Fibroblast of lung (primary cell): ENCODE results near the gene LRMDA. TPM values are rescaled to one million over a fixed set of nuclear protein-coding genes. Genes with fewer than 3 reads are reported as not detected.
A peak's percentile ranks its signal among the peaks of the same experiment; 100 is the strongest.

ENCODE experiments used
- DNase-seq, 2 donors: peaks; one replicate each; pipeline versions ENCODE4 v3.0.0 to v3.0.0-alpha.2; 2010; ENCODE audit warnings: low read depth in 2 of 2
- H2AFZ ChIP-seq: 2 replicates; pipeline ENCODE4 v1.5.1; 2012; ENCODE audit warnings: low read length, control low read depth, inconsistent platforms
- H3K27ac ChIP-seq: 2 replicates; pipeline ENCODE4 v1.5.1; 2011; ENCODE audit warnings: low read length, control low read depth; ENCODE audit not compliant: insufficient read depth
- H3K27me3 ChIP-seq: 2 replicates; pipeline ENCODE4 v1.5.1; 2011; ENCODE audit warnings: mild to moderate bottlenecking, low read length; ENCODE audit not compliant: control insufficient read depth, insufficient read depth
- H3K36me3 ChIP-seq: 2 replicates; pipeline ENCODE4 v1.5.1; 2011; ENCODE audit warnings: low read length; ENCODE audit not compliant: control insufficient read depth, insufficient read depth
- H3K4me1 ChIP-seq: 2 replicates; pipeline ENCODE4 v1.5.1; 2011; ENCODE audit warnings: low read length; ENCODE audit not compliant: control insufficient read depth, insufficient read depth; ENCODE audit errors: extremely low read depth
- H3K4me2 ChIP-seq: 2 replicates; pipeline ENCODE4 v1.5.1; 2011; ENCODE audit warnings: low read length, control low read depth; ENCODE audit not compliant: insufficient read depth; ENCODE audit errors: extremely low read depth
- H3K4me3 ChIP-seq, 4 experiments: fragments of 200-600 bp in 1 of 4; sonication (generic) in 1 of 4; replicated peaks in 1 of 4; 2 replicates each; pipeline ENCODE4 v1.5.1; 2011 to 2016; ENCODE audit warnings: low read length in 4 of 4, low read depth in 3 of 4, mild to moderate bottlenecking in 3 of 4, control low read depth in 2 of 4, inconsistent platforms in 1 of 4, mixed read lengths in 1 of 4; ENCODE audit not compliant: insufficient read depth in 1 of 4; ENCODE audit errors: control extremely low read depth in 1 of 4
- H3K79me2 ChIP-seq: 2 replicates; pipeline ENCODE4 v1.5.1; 2012; ENCODE audit warnings: mild to moderate bottlenecking, low read length, inconsistent platforms; ENCODE audit not compliant: control insufficient read depth, insufficient read depth
- H3K9ac ChIP-seq: 2 replicates; pipeline ENCODE4 v1.5.1; 2011; ENCODE audit warnings: mild to moderate bottlenecking, low read length, control low read depth; ENCODE audit not compliant: insufficient read depth
- H3K9me3 ChIP-seq: 2 replicates; pipeline ENCODE4 v1.5.1; 2012; ENCODE audit warnings: low read depth, low read length; ENCODE audit not compliant: control insufficient read depth, insufficient read depth
- H4K20me1 ChIP-seq: 2 replicates; pipeline ENCODE4 v1.5.1; 2011; ENCODE audit warnings: low read length; ENCODE audit not compliant: control insufficient read depth, insufficient read depth; ENCODE audit errors: extremely low read depth
- CTCF ChIP-seq, 2 donors: IDR thresholded peaks in 1 of 2; conservative IDR thresholded peaks in 1 of 2; 1 replicate in 1 of 2; 2 replicates in 1 of 2; pipeline ENCODE4 v1.5.1; 2011 to 2012; ENCODE audit warnings: low read length in 2 of 2, control low read depth in 1 of 2, inconsistent platforms in 1 of 2, low read depth in 1 of 2, mild to moderate bottlenecking in 1 of 2
- EZH2 ChIP-seq: IDR thresholded peaks from 2 replicates; pipeline ENCODE4 v1.5.1; 2012; ENCODE audit warnings: low read length, control low read depth, mild to moderate bottlenecking; ENCODE audit errors: missing control alignments
- polyA plus RNA-seq, 2 donors: library from polyadenylated mRNA; depleted of rRNA in 1 of 2; stranded (reverse) in 1 of 2; unstranded in 1 of 2; fragments of >200 nt; gene quantifications; 2 replicates each; pipeline ENCODE4 v1.2.1, GENCODE V29; 2011 to 2012; ENCODE audit warnings: missing spikeins in 1 of 2
- total RNA-seq: library from RNA; depleted of rRNA; stranded (reverse); fragments of >200 nt; gene quantifications from 2 replicates; pipeline ENCODE4 v1.2.1, GENCODE V29; 2014

LRMDA gene
- total and polyA plus RNA-seq, 2 donors (not counting 1 experiment from before 2014, with no cell fraction given), result 1.7 to 2.0 TPM

- Histone ChIP-seq H3K9ac (no peak overlapping the region), H3K36me3 (no peaks in the 10 kb centered on the region), H3K27ac (no peak overlapping the region), H3K4me1 (no peaks in the 10 kb centered on the region), H3K4me2 (no peak overlapping the region), H3K27me3 (no peaks in the 10 kb centered on the region), H3K4me3 (no peak overlapping the region), H3K79me2 (no peaks in the 10 kb centered on the region), H2AFZ (no peak overlapping the region), H4K20me1 (no peaks in the 10 kb centered on the region), H3K9me3 (no peaks in the 10 kb centered on the region)
- DNase-seq, result no peak
- no peak for TF ChIP-seq CTCF (conservative IDR thresholded peaks at IDR 0.05 in 1 of 2, IDR thresholded peaks at IDR 0.05 in 1 of 2; ENCODE audit: low read depth in 1 of 2, low read length in 2 of 2)
Measured at GRCh38 chr10:75904499-75905283, 473.3 kb downstream of the LRMDA start.

GRCh38 chr10:75905490-75905889 lies 474.1 kb downstream of the LRMDA start:
- H3K36me3 ChIP-seq, result no peaks in the 10 kb centered on the region
- DNase-seq, result no peak
- no peak overlapping the region for H3K4me3 ChIP-seq
- TF ChIP-seq CTCF (conservative IDR thresholded peaks at IDR 0.05 in 1 of 2, IDR thresholded peaks at IDR 0.05 in 1 of 2; ENCODE audit: low read depth in 1 of 2, low read length in 2 of 2) (no peak), EZH2 (no peak)
- no peak overlapping the region for H2AFZ ChIP-seq
- no peak overlapping the region for H3K4me2 ChIP-seq
- H3K79me2 ChIP-seq, result no peaks in the 10 kb centered on the region
- no peaks in the 10 kb centered on the region for H3K4me1 ChIP-seq
- H3K27me3 ChIP-seq, result no peaks in the 10 kb centered on the region
- H3K9ac ChIP-seq, result no peak overlapping the region
- H3K27ac ChIP-seq, result no peak overlapping the region
- no peaks in the 10 kb centered on the region for H4K20me1 ChIP-seq
- H3K9me3 ChIP-seq, result no peaks in the 10 kb centered on the region

- Histone ChIP-seq H3K79me2 (no peaks in the 10 kb centered on the region), H3K9ac (no peak overlapping the region), H2AFZ (no peak overlapping the region), H3K4me3 (no peak overlapping the region), H3K27ac (no peak overlapping the region), H3K27me3 (no peaks in the 10 kb centered on the region), H4K20me1 (no peaks in the 10 kb centered on the region), H3K36me3 (no peaks in the 10 kb centered on the region), H3K9me3 (no peaks in the 10 kb centered on the region), H3K4me2 (no peak overlapping the region), H3K4me1 (no peaks in the 10 kb centered on the region)
- DNase-seq, result peak; percentile 21 to 80
- no peak for TF ChIP-seq EZH2
- peak; percentile 38 to 64 for TF ChIP-seq CTCF (conservative IDR thresholded peaks at IDR 0.05 in 1 of 2, IDR thresholded peaks at IDR 0.05 in 1 of 2; ENCODE audit: low read depth in 1 of 2, low read length in 2 of 2)
Measured at GRCh38 chr10:75910032-75910431, 478.6 kb downstream of the LRMDA start.
